ENCODE measurements around the gene KAZN.

Gene KAZN

GRCh38 chr1:14763977-14764376 is 165.5 kb downstream of the KAZN start:
- H3K36me3 ChIP-seq (ENCODE audit: control insufficient read depth in 2 of 2, insufficient read depth in 1 of 2, low read length in 2 of 2) = no peaks in the 10 kb centered on the region
- no peak overlapping the region for H3K4me3 ChIP-seq (ENCODE audit: low read depth, low read length)
- TF ChIP-seq ZNF654 (tag by site-specific recombination; IDR thresholded peaks at IDR 0.05; ENCODE audit: low read depth) (no peak), ZNF701 (tag by site-specific recombination; IDR thresholded peaks at IDR 0.05) (no peak), ZNF184 (tag by site-specific recombination; IDR thresholded peaks at IDR 0.05) (no peak), ZNF530 (tag by site-specific recombination; IDR thresholded peaks at IDR 0.05; ENCODE audit: low read depth) (no peak), ZNF37A (tag by site-specific recombination; IDR thresholded peaks at IDR 0.05) (no peak), TCF7L2 (IDR thresholded peaks at IDR 0.05; ENCODE audit: borderline replicate concordance, low read depth, low read length) (no peak), MEIS1 (CRISPR knock-in tag; IDR thresholded peaks at IDR 0.05; ENCODE audit: borderline replicate concordance) (no peak)
- no peaks in the 10 kb centered on the region for H3K9me3 ChIP-seq (ENCODE audit: control insufficient read depth, insufficient read depth, low read depth, low read length)
- no peak overlapping the region for H3K27ac ChIP-seq (ENCODE audit: extremely low read depth, low read depth, low read length)
- H3K4me1 ChIP-seq (ENCODE audit: control insufficient read depth, insufficient read depth, low read length) = no peaks in the 10 kb centered on the region
- ChIA-PET POLR2A (no interaction called here), CTCF (no interaction called here)

GRCh38 chr1:14765773-14766172 is 167.3 kb downstream of the KAZN start:
- no peaks in the 10 kb centered on the region for H3K4me1 ChIP-seq (ENCODE audit: control insufficient read depth, insufficient read depth, low read length)
- no peak overlapping the region for H3K4me3 ChIP-seq (ENCODE audit: low read depth, low read length)
- H3K27ac ChIP-seq (ENCODE audit: extremely low read depth, low read depth, low read length) = no peak overlapping the region
- CTCF ChIA-PET = interaction anchor here (0.6 to 4.5 kb wide), 3 partner anchors 13 to 24 kb away, joined by 3 to 24 read pairs (median 3); no protein-coding TSS in a partner anchor
- POLR2A ChIA-PET = no interaction called here
- H3K9me3 ChIP-seq (ENCODE audit: control insufficient read depth, insufficient read depth, low read depth, low read length) = no peaks in the 10 kb centered on the region
- no peaks in the 10 kb centered on the region for H3K36me3 ChIP-seq (ENCODE audit: control insufficient read depth in 2 of 2, insufficient read depth in 1 of 2, low read length in 2 of 2)
- TF ChIP-seq KLF7 (tag by site-specific recombination; IDR thresholded peaks at IDR 0.05; ENCODE audit: borderline replicate concordance) (no peak), ZNF157 (tag by site-specific recombination; IDR thresholded peaks at IDR 0.05) (no peak), YY1 (tag by site-specific recombination; IDR thresholded peaks at IDR 0.05) (no peak), ZNF664 (tag by site-specific recombination; IDR thresholded peaks at IDR 0.05) (no peak), ZNF335 (tag by site-specific recombination; conservative IDR thresholded peaks at IDR 0.05) (no peak)

GRCh38 chr1:14767075-14767474 is 168.6 kb downstream of the KAZN start:
- H3K4me1 ChIP-seq (ENCODE audit: control insufficient read depth, insufficient read depth, low read length) = no peaks in the 10 kb centered on the region
- no peaks in the 10 kb centered on the region for H3K9me3 ChIP-seq (ENCODE audit: control insufficient read depth, insufficient read depth, low read depth, low read length)
- TF ChIP-seq EGR2 (tag by site-specific recombination; IDR thresholded peaks at IDR 0.05; ENCODE audit: low read depth) (peak; percentile 31; the same call in 1 of the 2 replicates), ZNF140 (tag by site-specific recombination; IDR thresholded peaks at IDR 0.05) (no peak)
- no peak overlapping the region for H3K27ac ChIP-seq (ENCODE audit: extremely low read depth, low read depth, low read length)
- no peaks in the 10 kb centered on the region for H3K36me3 ChIP-seq (ENCODE audit: control insufficient read depth in 2 of 2, insufficient read depth in 1 of 2, low read length in 2 of 2)
- ChIA-PET CTCF (interaction anchor here (4.5 kb wide), 1 partner anchor 12 kb away, joined by 24 read pairs; no protein-coding TSS in a partner anchor), POLR2A (no interaction called here)
- H3K4me3 ChIP-seq (ENCODE audit: low read depth, low read length) = no peak overlapping the region

- Histone ChIP-seq H3K36me3 (ENCODE audit: control insufficient read depth in 2 of 2, insufficient read depth in 1 of 2, low read length in 2 of 2) (no peaks in the 10 kb centered on the region), H3K4me1 (ENCODE audit: control insufficient read depth, insufficient read depth, low read length) (no peaks in the 10 kb centered on the region), H3K27ac (ENCODE audit: extremely low read depth, low read depth, low read length) (no peak overlapping the region), H3K9me3 (ENCODE audit: control insufficient read depth, insufficient read depth, low read depth, low read length) (no peaks in the 10 kb centered on the region), H3K4me3 (ENCODE audit: low read depth, low read length) (no peak overlapping the region)
- ChIA-PET POLR2A (no interaction called here), CTCF (interaction anchor here (0.7 to 4.5 kb wide), 3 partner anchors 10 to 331 kb away, joined by 3 to 24 read pairs (median 4); no protein-coding TSS in a partner anchor)
- no peak for TF ChIP-seq ZNF785 (tag by site-specific recombination; IDR thresholded peaks at IDR 0.05)
- no peak for TF ChIP-seq YY2 (tag by site-specific recombination; IDR thresholded peaks at IDR 0.05)
- no peak for TF ChIP-seq ZNF184 (tag by site-specific recombination; IDR thresholded peaks at IDR 0.05)
- TF ChIP-seq ZNF366 (tag by site-specific recombination; conservative IDR thresholded peaks at IDR 0.05) = no peak
- TF ChIP-seq HIC1 (tag by site-specific recombination; IDR thresholded peaks at IDR 0.05) = no peak
- no peak for TF ChIP-seq ZNF121 (tag by site-specific recombination; IDR thresholded peaks at IDR 0.05)
- TF ChIP-seq ZNF624 (tag by site-specific recombination; IDR thresholded peaks at IDR 0.05) = no peak
- no peak for TF ChIP-seq ZSCAN18 (tag by site-specific recombination; IDR thresholded peaks at IDR 0.05)
- no peak for TF ChIP-seq ZNF561 (tag by site-specific recombination; IDR thresholded peaks at IDR 0.05; ENCODE audit: borderline replicate concordance)
- no peak for TF ChIP-seq ZNF830 (tag by site-specific recombination; IDR thresholded peaks at IDR 0.05; ENCODE audit: low read depth)
- TF ChIP-seq ZNF202 (tag by site-specific recombination; IDR thresholded peaks at IDR 0.05; ENCODE audit: borderline replicate concordance) = no peak
- TF ChIP-seq ZNF404 (tag by site-specific recombination; IDR thresholded peaks at IDR 0.05) = no peak
- no peak for TF ChIP-seq GLIS1 (tag by site-specific recombination; IDR thresholded peaks at IDR 0.05)
- no peak for TF ChIP-seq ZBTB1 (tag by site-specific recombination; IDR thresholded peaks at IDR 0.05)
Observed at GRCh38 chr1:14768582-14769304, 170.3 kb downstream of the KAZN start.

All from HEK293 (cell line).